AG04449 (cell line): ENCODE results near the gene LINGO3.

Experiments used
- CTCF ChIA-PET: fragments of 350-600 bp; formaldehyde crosslinking; extraction: SDS; loops from one replicate; lab custom pipeline; 2021; ENCODE audit warnings: antibody characterized with exemption; lab: Yijun Ruan, JAX
- POLR2A ChIA-PET: fragments of 400-600, 350-600 bp; formaldehyde crosslinking; extraction: SDS; loops from one replicate; lab custom pipeline; 2020; ENCODE audit warnings: antibody characterized with exemption, inconsistent platforms; lab: Yijun Ruan, JAX
- DNase-seq: peaks from one replicate; pipeline ENCODE4 v3.0.0-alpha.2; 2010; ENCODE audit warnings: low read depth, low spot score
- H3K4me3 ChIP-seq: 2 replicates; pipeline ENCODE4 v1.5.1; 2011; ENCODE audit warnings: low read depth, mild to moderate bottlenecking, control low read depth, low read length
- TF ChIP-seq, protein P1 (sequence below): IDR thresholded peaks from one replicate; pipeline ENCODE4 v1.5.1; 2011; ENCODE audit warnings: mild to moderate bottlenecking, moderate library complexity, low read length, control low read depth, inconsistent platforms; ENCODE audit not compliant: insufficient read depth; ENCODE audit errors: missing control alignments

LINGO3 gene

DNA sequence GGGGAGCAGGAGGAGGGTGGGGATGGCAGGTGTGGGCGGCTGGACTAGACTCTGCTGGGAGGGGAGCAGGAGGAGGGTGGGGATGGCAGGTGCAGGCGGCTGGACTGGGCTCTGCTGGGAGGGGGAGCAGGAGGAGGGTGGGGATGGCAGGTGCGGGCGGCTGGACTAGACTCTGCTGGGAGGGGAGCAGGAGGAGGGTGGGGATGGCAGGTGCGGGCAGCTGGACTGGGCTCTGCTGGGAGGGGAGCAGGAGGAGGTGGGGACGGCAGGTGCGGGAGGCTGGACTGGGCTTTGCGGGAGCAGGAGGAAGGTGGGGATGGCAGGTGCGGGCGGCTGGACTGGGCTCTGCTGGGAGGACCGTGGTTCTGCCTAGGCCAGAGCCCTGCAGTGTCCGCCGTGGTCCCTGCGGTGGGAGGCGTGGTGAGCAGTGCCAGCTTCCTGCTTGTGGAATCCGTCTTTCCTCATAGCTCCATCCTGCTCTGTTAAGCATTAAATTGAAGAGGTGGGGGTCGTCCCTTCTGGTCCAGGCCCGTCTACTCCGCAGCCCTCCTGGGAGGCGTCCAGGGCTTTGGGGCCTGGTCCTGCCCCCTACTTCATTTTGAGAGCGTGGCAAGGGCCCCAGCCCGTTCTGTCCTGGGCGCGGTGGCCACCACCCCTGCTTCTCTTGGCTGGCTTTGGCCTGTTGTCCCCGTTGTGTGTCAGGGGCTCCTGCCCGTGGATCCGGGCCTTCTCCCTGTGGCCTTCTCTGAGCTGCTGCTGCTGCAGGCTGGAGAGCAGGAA, 25.3 kb upstream of the LINGO3 start:
- H3K4me3 ChIP-seq: no peak overlapping the region
- TF ChIP-seq, protein P1, sequence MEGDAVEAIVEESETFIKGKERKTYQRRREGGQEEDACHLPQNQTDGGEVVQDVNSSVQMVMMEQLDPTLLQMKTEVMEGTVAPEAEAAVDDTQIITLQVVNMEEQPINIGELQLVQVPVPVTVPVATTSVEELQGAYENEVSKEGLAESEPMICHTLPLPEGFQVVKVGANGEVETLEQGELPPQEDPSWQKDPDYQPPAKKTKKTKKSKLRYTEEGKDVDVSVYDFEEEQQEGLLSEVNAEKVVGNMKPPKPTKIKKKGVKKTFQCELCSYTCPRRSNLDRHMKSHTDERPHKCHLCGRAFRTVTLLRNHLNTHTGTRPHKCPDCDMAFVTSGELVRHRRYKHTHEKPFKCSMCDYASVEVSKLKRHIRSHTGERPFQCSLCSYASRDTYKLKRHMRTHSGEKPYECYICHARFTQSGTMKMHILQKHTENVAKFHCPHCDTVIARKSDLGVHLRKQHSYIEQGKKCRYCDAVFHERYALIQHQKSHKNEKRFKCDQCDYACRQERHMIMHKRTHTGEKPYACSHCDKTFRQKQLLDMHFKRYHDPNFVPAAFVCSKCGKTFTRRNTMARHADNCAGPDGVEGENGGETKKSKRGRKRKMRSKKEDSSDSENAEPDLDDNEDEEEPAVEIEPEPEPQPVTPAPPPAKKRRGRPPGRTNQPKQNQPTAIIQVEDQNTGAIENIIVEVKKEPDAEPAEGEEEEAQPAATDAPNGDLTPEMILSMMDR: no peak
- CTCF ChIA-PET: no interaction called here
- DNase-seq: no peak
- POLR2A ChIA-PET: no interaction called here

DNA sequence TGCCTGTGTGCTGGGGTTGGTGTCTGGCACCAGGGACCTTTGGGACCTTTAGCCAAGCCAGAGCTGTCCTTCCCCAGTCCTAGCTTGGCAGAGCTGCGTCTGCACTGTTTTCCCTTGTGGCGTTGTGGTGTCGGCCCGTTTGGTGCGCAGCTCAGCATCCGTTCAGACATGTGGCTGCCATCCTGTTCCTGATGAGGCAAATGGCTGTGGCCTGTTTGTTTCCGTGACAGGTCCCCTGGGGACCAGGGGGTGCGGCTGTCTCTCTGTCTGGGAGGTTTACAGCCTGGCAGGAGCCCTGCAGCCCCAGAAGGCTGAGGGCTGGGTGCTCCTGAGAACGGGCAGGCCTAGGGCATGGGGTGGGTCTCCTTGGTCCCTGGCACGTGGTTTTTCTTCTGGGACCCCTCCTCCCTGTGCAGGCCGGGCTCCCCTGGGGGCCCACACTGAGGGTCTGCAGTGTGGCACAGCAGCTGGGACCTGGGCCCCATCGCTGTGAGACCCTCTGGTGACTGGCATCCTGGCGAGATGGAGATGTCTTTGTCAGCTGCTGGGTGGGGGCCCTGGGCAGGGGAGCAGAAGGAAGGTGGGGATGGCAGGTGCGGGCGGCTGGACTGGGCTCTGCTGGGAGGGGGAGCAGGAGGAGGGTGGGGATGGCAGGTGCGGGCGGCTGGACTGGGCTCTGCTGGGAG, 24.5 kb upstream of the LINGO3 start:
- no peak for DNase-seq
- ChIA-PET POLR2A (no interaction called here), CTCF (interaction anchor here (0.8 to 1.1 kb wide), 2 partner anchors 58 to 60 kb away, joined by 3 read pairs; no protein-coding TSS in a partner anchor)
- TF ChIP-seq, protein P1: no peak
- no peak overlapping the region for H3K4me3 ChIP-seq

DNA sequence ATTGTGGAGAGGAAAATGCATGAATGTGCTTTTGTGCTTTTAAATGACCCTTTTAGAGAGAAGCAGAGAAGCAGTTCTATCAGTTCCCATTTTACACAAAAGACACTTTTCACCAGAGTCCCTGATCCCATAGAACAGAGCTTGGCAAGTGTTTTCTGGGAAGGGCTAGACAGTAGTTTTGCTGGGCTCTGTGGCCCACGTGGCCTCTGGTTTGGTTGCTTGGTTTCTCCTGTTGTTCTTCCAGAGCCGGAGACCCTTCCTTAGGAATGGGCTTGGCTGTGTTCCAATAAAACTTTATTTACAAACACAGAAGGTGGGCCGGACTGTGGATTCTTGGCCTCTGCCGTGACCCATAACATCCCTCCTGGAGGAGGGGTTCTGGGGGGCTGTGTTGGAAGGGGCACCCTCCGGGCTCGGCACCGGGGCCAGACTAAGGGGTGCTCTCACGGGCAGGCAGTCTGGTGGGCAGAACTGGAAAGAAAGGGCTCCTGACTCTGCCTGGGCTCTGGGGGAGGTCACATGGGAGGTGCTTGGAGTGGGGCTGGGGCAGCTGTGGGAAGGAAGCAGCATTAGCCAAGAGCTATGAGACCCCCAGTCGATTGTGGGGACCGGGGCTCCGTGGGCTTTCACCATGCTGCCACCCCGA, 23.8 kb upstream of the LINGO3 start:
- CTCF ChIA-PET: interaction anchor here (0.8 to 1.1 kb wide), 2 partner anchors 58 to 61 kb away, joined by 3 read pairs; no protein-coding TSS in a partner anchor
- TF ChIP-seq, protein P1: no peak

DNA sequence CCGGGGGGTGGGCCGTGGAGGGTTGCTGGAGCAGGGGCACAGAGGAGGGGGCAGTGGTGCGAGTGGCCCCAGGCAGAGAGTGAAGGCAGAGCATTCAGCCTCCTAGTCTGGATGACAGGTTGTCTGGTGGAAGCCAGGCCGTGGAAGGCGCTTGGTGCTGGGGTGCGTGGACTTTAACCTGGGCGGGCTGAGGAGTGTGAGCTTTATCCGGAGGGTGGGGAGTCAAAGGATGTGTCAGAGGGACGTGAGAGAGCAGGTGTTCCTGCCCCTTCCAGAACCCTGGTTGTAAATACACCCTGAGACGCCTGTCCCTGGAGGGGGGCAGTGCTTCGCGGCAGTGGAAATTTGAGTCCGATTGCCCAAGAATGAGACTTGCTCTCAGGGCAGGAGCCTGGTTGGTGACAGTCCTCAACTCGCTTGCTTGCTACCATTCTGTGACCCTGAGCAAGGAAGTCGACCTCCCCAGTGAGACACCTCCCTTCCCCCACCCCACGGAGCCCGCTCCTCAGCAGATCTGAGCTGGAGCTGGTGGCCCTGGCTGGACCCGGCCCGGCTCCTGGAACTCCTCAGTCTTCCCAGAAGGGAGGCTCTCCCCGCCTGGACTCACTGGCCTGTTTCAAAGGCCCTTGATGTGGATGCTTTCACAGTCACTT, 22.8 kb upstream of the LINGO3 start:
- H3K4me3 ChIP-seq: no peak overlapping the region
- TF ChIP-seq, protein P1: no peak
- no peak for DNase-seq
- CTCF ChIA-PET: interaction anchor here (1.2 kb wide), 1 partner anchor 14 kb away, joined by 5 read pairs; no protein-coding TSS in a partner anchor
- POLR2A ChIA-PET: no interaction called here

More for the DNA sequence above, 23.8 kb upstream of the LINGO3 start:
- H3K4me3 ChIP-seq: no peak overlapping the region
- DNase-seq: no peak
- POLR2A ChIA-PET: interaction anchor here (0.5 kb wide), 1 partner anchor 96 kb away, joined by 3 read pairs; the partner anchor contains the start of gene PLEKHJ1

DNA sequence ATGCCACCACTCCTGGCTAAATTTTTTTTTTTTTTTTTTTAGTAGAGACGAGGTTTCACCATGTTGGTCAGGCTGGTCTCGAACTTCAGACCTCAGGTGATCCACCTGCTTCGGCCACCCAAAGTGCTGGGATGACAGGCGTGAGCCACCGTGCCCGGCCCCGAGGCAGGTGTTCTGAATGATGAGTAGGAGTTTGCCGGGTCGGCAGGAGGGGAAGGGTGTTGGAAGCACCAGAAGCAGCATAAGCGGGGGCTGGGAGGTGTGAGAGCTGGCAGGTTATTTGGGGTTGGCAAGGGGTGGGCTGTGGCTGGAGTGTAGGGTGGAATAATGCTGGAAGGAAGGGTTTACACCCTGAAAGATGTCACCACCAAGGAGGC, 22.3 kb upstream of the LINGO3 start:
- TF ChIP-seq, protein P1: no peak
- ChIA-PET CTCF (interaction anchor here (0.9 to 1.2 kb wide), 2 partner anchors 14 to 281 kb away, joined by 3 to 5 read pairs; no protein-coding TSS in a partner anchor), POLR2A (interaction anchor here (0.6 kb wide), 1 partner anchor 1245 kb away, joined by 3 read pairs; no protein-coding TSS in a partner anchor)
- DNase-seq: no peak
- H3K4me3 ChIP-seq: no peak overlapping the region
